Activated CD4-positive, alpha-beta T cell treated with anti-CD3 and anti-CD28 coated beads, Interleukin-2, amount 50 U/mL, for 24 hours (primary cell): ENCODE measurements around the gene ITIH1.
"Not testable (repeated sequence)": the region's sequence is repeated elsewhere in the genome, so short reads cannot be mapped to it uniquely, and the experiment has no call there.

Experiments used
- DNase-seq, 2 donors: peaks; one replicate each; pipeline ENCODE4 v3.0.0-alpha.2; 2020; ENCODE audit warnings: low read depth in 1 of 2, low spot score in 1 of 2

The ITIH1 gene

GRCh38 chr3:52777127-52777958 lies at the start of gene ITIH1:
Gene ITIH1, plus strand, starts transcription at chr3:52777599. Its CDS starts 17 bp downstream, at chr3:52777616.
- DNase-seq, result no peak

GRCh38 chr3:52728753-52729152 lies 48.6 kb upstream of the ITIH1 start:
- DNase-seq, result not testable (repeated sequence)

GRCh38 chr3:52730681-52731080 lies 46.7 kb upstream of the ITIH1 start:
- no peak for DNase-seq

GRCh38 chr3:52731590-52731989 lies 45.8 kb upstream of the ITIH1 start:
- no peak for DNase-seq

- no peak for DNase-seq
These were observed 44.0 kb upstream of the ITIH1 start for GRCh38 chr3:52733256-52733891.

GRCh38 chr3:52739730-52740129 lies 37.7 kb upstream of the ITIH1 start:
- DNase-seq, result no peak

- DNase-seq, result no peak
These were observed 34.9 kb upstream of the ITIH1 start for GRCh38 chr3:52742418-52743041.

GRCh38 chr3:52743152-52743551 lies 34.2 kb upstream of the ITIH1 start:
- DNase-seq, result no peak

- DNase-seq, result no peak
These were observed 33.7 kb upstream of the ITIH1 start for GRCh38 chr3:52743721-52744120.

GRCh38 chr3:52752045-52752660 lies 25.2 kb upstream of the ITIH1 start:
- no peak for DNase-seq

- no peak for DNase-seq
These were observed 23.0 kb upstream of the ITIH1 start for GRCh38 chr3:52754373-52754772.

- no peak for DNase-seq
These were observed 21.3 kb upstream of the ITIH1 start for GRCh38 chr3:52756141-52756540.

- DNase-seq, result no peak
These were observed 13.9 kb upstream of the ITIH1 start for GRCh38 chr3:52763466-52763865.

GRCh38 chr3:52769786-52770455 lies 7.5 kb upstream of the ITIH1 start:
- DNase-seq, result no peak

- peak; percentile 62 to 85 for DNase-seq
These were observed 6.7 kb upstream of the ITIH1 start, which contains the start of gene NEK4 for GRCh38 chr3:52770496-52771333. Gene NEK4, minus strand, starts transcription at chr3:52770940. Its CDS starts 194 bp downstream, at chr3:52770746.

GRCh38 chr3:52771334-52771681 lies 6.1 kb upstream of the ITIH1 start:
- DNase-seq, result no peak

- DNase-seq, result no peak
These were observed 5.7 kb upstream of the ITIH1 start for GRCh38 chr3:52771702-52772101.

- DNase-seq, result no peak
These were observed 3.9 kb upstream of the ITIH1 start for GRCh38 chr3:52773361-52774065.

- DNase-seq, result no peak
These were observed 3.2 kb upstream of the ITIH1 start for GRCh38 chr3:52774066-52774713.
